HuH-7 (cell line): ENCODE data around the gene ZNF497.
"Not testable (repeated sequence)": the region's sequence is repeated elsewhere in the genome, so short reads cannot be mapped to it uniquely, and the experiment has no call there.

Experiments
- DNase-seq: peaks from one replicate; pipeline ENCODE4 v3.0.0; 2011; ENCODE audit warnings: low spot score

Gene ZNF497

DNA sequence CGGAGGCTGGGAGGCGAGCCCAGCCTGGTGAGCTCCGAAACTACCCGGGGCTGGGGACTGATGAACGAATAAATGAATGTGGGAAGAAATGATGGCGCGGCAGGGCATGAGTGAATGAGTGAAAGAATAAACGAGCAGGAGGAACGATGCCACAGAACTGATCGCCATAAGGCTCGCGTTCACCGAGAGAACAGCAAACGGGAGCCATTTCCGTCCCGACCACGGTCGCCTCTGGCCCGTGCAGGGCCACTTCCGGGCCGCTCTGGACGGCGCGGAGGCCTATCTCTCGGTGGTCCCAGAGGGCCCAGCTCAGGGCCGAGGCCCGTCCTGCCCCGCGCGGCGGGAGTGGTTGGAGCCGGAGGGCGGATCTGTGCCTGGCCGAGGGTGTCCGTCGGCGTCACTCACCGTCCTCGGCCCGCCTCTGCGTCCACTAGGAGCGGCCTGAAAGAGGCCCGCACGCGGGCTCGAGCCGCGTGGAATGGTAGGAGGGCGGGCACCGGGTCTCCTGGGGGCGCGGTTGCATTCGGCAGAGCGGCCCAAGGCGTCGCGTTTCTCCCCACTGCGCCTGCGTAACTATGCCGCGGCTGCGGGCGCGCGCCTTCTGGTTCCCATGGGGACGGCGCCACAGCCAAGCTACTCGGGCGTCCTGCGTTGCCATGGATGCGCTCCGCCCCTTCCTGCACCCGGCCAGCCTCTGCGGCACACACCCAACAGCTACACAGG is at the start of gene ZNF497:
TSS of gene ZNF497 (minus strand) at position 480 of the 723 bp plus-strand sequence. CDS start 5,116 bp downstream, outside the sequence.
- peak; percentile 99 for DNase-seq

DNA sequence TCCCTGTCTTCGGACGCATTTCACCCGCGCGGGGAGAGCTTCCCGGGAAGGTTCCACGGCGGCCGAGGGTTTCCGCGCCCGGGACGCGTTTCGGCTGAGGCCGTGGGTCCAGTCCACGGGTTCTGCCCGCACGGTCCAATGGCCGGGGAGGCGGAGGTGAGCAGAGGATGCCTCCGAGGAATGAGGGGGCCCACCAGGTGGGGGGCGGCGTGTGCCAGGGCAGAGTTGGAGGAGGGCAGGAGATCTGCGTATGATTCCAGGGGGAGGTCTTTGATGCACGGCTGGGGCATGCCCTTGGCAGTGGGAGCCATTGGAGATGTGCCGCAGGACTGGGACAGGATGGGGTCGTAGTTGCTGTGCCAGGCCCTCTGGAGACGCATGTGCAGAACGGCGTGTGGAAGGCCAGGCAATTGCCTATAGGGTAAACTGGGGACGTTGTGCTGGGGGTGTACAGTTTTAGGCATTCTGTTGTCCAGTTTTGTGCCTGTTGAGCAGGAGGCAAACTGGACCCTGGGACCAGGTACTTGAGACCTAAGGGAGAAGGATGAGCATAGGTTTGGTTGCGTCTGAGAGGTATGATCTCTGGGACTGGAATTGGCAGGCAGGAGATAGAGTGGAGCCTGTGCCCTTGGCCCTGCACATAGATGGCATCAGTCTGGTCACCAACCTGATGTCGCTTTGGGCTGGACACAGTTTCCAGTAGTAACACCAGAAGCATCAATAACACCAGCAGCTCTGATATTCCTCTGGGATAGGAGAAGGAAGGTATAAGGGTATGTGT is 46.6 kb upstream of the ZNF497 start:
- no peak for DNase-seq

DNA sequence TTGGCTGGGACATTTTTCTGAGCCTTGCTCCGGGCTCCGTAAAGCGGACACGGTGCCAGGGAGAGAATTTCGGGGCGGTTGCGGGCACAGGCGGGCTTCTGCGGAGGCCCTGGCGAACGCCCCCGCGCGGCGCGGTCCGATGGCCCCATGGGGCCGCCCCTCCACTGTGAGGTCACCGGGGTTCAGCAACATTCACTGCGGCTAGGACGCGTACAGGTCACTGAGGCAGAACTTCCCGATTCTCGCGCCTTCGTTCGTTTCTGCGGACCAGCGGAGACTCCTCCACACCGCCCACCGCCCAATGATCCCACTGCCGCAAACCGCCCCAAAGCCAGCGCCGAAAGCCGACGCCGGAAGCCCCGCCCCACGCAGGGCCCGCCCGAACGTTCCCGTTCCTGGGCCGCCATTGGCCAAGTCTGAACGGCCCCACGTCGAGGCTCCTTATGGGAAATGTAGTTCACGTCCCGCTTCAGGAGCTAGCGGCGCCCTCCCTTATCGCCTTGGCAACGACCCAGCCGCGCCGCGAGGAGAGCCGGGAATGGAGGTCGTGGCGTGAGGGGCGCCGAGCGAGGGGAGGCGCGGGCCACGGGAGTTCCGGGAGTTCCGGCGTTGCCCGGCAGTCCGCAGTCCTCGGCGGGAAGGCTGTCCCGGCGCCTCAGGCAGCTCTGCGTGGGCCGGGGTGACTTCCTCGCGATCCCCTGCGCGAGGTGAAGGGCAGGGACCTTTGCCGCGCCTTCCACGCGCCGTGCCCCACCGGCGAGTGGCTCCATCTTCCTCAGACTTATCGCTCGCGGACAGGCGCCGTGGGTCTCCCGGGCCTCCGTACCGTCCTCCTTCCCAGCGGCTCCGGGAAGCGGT is 45.8 kb upstream of the ZNF497 start, which contains the start of gene ZNF584:
TSS of gene ZNF584 (plus strand) at position 498 of the 858 bp plus-strand sequence. CDS start 499 bp downstream, outside the sequence.
- DNase-seq: peak; percentile 93

GRCh38 chr19:58407658-58408151 is 45.2 kb upstream of the ZNF497 start:
- DNase-seq: no peak

DNA sequence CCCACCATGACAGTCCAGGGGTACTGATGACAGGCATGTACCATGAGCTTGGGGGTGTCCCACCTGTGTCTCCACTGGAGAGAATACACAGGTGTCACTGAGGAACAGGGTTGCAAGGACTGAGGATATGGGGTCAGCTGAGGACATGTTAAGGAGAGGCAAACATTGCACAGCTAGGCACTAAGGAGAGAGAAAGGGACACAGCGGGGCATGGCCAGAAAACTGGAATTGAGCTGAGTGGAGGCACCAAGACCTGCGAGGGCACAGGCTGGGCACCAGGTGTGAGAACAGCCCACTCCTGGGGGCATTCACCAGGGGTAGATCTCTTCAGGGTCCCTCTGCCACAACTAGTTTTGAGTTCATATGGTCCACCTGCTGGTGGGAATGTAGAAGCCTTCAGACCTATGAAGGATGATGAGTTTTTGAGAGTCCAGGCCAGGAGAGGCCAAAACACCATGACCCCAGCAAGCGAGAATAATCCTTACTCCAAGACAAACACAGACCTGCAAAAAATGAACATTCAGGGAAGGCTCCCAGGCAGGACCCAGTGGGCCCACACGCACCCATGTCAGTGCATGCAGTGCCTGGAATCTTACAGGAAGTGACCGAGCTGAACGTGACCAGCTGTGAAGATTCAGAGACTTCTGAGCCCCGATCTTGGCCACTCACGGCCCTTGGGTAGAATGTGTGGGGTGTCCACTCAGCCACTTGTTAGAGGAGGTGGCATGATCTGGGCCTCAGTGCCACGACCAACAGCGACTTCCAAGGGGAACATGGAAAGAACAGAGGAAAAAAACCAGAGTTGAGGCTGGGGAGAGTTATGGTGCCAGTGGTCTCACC is 44.5 kb upstream of the ZNF497 start:
- DNase-seq: no peak

DNA sequence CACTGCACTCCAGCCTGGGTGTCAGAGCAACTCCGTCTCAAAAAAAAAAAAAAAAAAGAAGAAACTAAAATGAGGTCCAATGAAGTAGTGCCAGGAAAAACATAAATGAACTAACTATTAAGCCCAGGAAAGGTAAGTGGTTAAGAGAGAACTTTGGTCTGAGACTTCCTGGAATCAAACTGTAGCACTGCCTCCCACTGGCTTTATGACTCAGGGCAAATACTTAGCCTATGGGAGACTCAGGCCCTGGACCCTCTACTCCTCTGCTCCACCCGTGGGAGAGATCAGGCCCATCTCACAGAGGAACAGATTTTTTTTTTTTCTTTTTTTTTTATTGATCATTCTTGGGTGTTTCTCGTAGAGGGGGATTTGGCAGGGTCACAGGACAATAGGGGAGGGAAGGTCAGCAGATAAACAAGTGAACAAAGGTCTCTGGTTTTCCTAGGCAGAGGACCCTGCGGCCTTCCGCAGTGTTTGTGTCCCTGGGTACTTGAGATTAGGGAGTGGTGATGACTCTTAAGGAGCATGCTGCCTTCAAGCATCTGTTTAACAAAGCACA is 41.4 kb upstream of the ZNF497 start:
- DNase-seq: not testable (repeated sequence)

DNA sequence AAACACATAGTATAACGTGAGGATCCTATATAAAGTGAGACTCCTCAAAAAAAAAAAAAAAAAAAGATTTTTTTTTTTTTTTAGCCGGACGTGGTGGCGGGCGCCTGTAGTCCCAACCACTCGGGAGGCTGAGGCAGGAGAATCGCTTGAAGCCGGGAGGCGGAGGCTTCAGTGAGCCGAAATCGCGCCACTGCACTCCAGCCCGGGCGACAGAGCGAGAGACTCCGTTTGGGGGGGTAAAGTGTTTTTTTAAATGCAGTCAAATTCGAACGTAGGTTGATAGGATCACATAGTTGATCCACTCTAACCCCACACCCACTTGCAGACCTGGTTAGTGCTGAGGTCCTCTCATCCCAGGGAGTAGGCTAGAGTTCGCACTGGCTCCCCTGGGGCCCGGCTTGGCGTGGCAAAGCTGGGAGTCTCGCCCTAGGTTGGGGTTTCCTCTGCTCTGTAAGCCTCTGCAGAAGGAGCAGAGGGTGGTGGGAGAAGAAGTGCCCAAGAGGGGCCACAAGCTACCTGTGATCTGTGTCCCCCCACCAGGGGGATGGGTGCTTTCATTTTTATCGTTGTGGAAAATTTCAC is 39.4 kb upstream of the ZNF497 start:
- DNase-seq: no peak

DNA sequence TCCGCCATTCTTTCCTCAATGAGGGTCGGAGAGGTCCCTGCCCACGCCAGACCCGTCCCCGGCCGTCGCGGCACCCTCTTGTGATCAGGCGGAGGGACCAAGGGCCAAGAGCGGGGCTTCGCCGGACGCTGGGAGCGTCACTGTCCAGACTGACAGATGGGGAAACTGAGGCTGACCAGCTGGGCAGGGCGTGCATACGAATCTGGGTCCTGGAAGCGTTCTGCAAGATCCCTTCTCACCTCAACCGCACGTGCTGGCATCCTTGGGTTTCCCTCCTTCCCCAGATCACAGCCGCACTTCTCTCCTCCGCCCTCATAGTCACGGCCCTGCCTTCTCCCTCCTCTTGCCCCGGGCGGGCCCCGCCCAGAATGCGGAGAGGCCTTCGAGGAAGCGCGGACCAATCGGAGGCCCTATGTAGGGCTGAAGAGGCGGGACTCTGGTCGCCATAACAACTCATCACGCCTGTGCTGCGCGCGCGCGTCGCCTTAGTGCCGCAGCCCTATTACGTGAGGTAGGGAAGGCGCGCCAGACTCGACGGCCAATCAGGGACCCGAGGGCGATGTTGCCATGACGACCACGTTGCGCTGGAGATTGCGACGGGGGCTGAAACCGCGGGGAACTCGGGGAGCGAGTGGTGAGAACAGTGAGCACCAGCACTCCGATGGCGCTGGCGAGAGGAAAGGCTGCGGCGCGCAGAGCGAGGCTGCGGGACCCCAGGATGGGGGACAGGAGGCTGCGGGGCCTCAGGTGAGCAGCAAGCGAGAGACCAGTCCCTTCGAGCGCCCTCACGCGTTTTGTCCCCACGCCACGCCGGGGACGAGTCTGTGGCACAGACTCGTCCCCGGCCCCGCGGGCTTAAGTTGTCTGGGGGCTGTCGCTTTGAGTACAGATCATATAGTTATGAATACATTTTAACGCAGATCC is 38.6 kb upstream of the ZNF497 start:
- peak; percentile 98 for DNase-seq

DNA sequence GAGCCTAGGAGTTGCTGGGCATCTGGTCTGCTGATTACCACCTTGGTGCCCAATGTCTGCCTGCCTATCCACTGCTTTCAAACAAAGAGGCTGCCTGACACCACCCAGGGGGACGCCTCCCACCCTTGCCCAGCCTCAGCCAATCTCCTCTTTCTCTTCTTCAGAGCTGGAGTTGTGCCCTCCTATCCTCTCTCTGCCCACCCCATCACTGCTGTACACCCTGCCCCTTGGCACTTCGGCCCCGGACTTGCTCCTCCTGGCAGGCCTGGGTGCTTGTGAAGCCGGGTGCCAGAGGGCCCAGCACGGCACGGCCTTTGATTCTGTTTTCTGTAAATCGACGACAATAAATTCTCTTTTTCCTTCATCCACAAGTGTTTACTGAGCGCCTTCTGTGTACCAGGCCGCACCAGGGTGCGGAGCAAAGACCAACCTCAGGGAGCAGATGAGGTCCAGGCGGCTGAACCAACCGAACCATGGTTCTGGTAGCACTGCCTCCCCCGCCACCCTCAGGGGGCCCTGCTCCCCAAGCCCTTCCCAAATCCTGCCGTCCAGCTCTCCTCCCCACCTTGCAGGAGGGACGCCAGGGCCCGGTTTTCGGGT is 37.9 kb upstream of the ZNF497 start:
- no peak for DNase-seq

GRCh38 chr19:58399903-58400302 is 37.4 kb upstream of the ZNF497 start:
- DNase-seq: no peak

GRCh38 chr19:58398545-58398944 is 36.0 kb upstream of the ZNF497 start:
- no peak for DNase-seq

- DNase-seq: no peak
Observed at GRCh38 chr19:58398087-58398486, 35.5 kb upstream of the ZNF497 start.

GRCh38 chr19:58397533-58398037 is 35.0 kb upstream of the ZNF497 start:
- no peak for DNase-seq

GRCh38 chr19:58396691-58397532 is 34.4 kb upstream of the ZNF497 start:
- no peak for DNase-seq

GRCh38 chr19:58395979-58396627 is 33.6 kb upstream of the ZNF497 start:
- no peak for DNase-seq

- DNase-seq: no peak
Observed at GRCh38 chr19:58395220-58395978, 32.8 kb upstream of the ZNF497 start, which contains the start of gene RNF225. TSS of gene RNF225 (plus strand) at chr19:58395656. CDS start at chr19:58396090, 434 bp downstream.
